CD4-positive, alpha-beta T cell (primary cell): Measurements from ENCODE around the gene MRPL39. TPM values are rescaled to one million over a fixed set of nuclear protein-coding genes. Genes with fewer than 3 reads are reported as not detected.
A peak's percentile ranks its signal among the peaks of the same experiment; 100 is the strongest.

ENCODE experiments used
- ATAC-seq: fragments of 200-7000 bp; cut with Tn5 transposase; one replicate; pipeline ENCODE4 v1.10.0; 2022; ENCODE audit warnings: mild to moderate bottlenecking; ENCODE audit not compliant: poor library complexity
- CTCF ChIA-PET: fragments of 350-600 bp; sonication (Branson Sonifier 250); formaldehyde crosslinking; loops from one replicate; lab custom pipeline; 2021; ENCODE audit warnings: antibody characterized with exemption, inconsistent platforms; lab: Charles Lee
- POLR2A ChIA-PET: fragments of 350-600 bp; sonication (Branson Sonifier 250); formaldehyde crosslinking; loops from one replicate; lab custom pipeline; 2021; ENCODE audit warnings: antibody characterized with exemption, inconsistent platforms; lab: Charles Lee
- DNase-seq, 14 experiments: peaks; one replicate each; pipeline ENCODE4 v3.0.0-alpha.2; 2013 to 2020; ENCODE audit warnings: mixed read lengths in 2 of 14
- H3K27ac ChIP-seq, 2 donors: one replicate each; pipeline versions ENCODE4 v1.5.1 to v1.7.0; 2013; ENCODE audit warnings: low read length in 2 of 2, low read depth in 1 of 2, mild to moderate bottlenecking in 1 of 2
- H3K27me3 ChIP-seq, 2 experiments: 1 replicate in 1 of 2; 2 replicates in 1 of 2; pipeline versions ENCODE4 v1.6.1 to v1.7.0; 2013; ENCODE audit warnings: low read length in 2 of 2, control low read depth in 1 of 2, mild to moderate bottlenecking in 1 of 2, moderate library complexity in 1 of 2; ENCODE audit not compliant: insufficient read depth in 2 of 2, control insufficient read depth in 1 of 2
- H3K36me3 ChIP-seq: one replicate; pipeline ENCODE4 v1.6.1; 2013; ENCODE audit warnings: low read length, control low read depth; ENCODE audit not compliant: insufficient read depth
- H3K4me1 ChIP-seq: one replicate; pipeline ENCODE4 v1.6.1; 2013; ENCODE audit warnings: low read length, control low read depth; ENCODE audit not compliant: insufficient read depth
- H3K4me3 ChIP-seq: one replicate; pipeline ENCODE4 v1.5.1; 2013; ENCODE audit warnings: mild to moderate bottlenecking, low read length, moderate library complexity
- H3K9me3 ChIP-seq, 2 experiments: 1 replicate in 1 of 2; 2 replicates in 1 of 2; pipeline versions ENCODE4 v1.6.1 to v1.7.0; 2013; ENCODE audit warnings: low read length in 2 of 2, mild to moderate bottlenecking in 2 of 2, control low read depth in 1 of 2, moderate library complexity in 1 of 2; ENCODE audit not compliant: control insufficient read depth in 1 of 2, insufficient read depth in 1 of 2
- H3K27ac Mint-ChIP-seq: one replicate; pipeline ENCODE4 v1.8.0; 2020; ENCODE audit warnings: mixed read lengths
- H3K27me3 Mint-ChIP-seq: one replicate; pipeline ENCODE4 v1.8.0; 2021; ENCODE audit warnings: mixed read lengths
- H3K36me3 Mint-ChIP-seq: one replicate; pipeline ENCODE4 v1.8.0; 2021; ENCODE audit warnings: low read depth, mixed read lengths
- H3K4me1 Mint-ChIP-seq: one replicate; pipeline ENCODE4 v1.8.0; 2021; ENCODE audit warnings: low read depth, mixed read lengths
- H3K4me3 Mint-ChIP-seq: one replicate; pipeline ENCODE4 v1.8.0; 2020; ENCODE audit warnings: mild to moderate bottlenecking, mixed read lengths
- H3K9me3 Mint-ChIP-seq: one replicate; pipeline ENCODE4 v1.8.0; 2020; ENCODE audit warnings: mixed read lengths
- CTCF ChIP-seq: fragments of 200-600 bp; IDR thresholded peaks from one replicate; pipeline ENCODE4 v1.8.0; 2022; ENCODE audit warnings: antibody characterized with exemption, mild to moderate bottlenecking
- intact Hi-C, 2 experiments: fragments of 100-400 bp; cut with DNase I in 1 of 2; cut with micrococcal nuclease in 1 of 2; formaldehyde crosslinking; loops; one replicate each; pipeline versions ENCODE4 v1.15.1 to v1.9.0; 2023 to 2025; cut with DNase I, micrococcal nuclease
- total RNA-seq, 174 experiments: library from RNA in 2 of 174; stranded (reverse) in 2 of 174; gene quantifications; one replicate each; pipeline ENCODE4 v1.2.3 and lab custom pipeline; 2021 to 2026

The MRPL39 gene
- total RNA-seq, 2 experiments from 2014 or later, result 10.7 to 15.2 TPM

DNA sequence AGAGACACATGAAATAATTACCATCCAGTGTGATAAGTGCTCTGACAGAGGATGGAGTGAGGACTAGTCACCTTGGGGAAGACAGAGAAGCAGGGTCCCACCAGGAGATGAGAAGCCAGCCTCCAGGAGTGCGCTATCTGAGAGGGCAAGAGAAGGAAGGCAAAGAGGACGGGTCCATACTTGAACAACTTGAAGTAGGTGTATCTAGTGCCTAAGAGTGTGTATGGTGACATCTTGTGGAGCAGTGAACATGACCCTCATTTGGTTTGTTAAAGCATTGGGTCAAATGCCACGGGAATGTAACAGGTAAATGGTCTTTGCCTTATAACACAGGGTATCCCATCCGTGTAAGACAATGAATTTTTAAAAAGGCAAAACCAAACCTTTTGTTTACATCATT, 39.8 kb downstream of the MRPL39 start:
- H3K4me1 ChIP-seq, result peaks cover 42% of the 10 kb centered on the region
- H3K4me1 Mint-ChIP-seq, result peaks cover 85% of the 10 kb centered on the region

GRCh38 chr21:25566645-25567044, 40.6 kb downstream of the MRPL39 start:
- Mint-ChIP-seq H3K27ac (peak overlapping the region; percentile 84), H3K4me3 (no peak overlapping the region), H3K9me3 (no peaks in the 10 kb centered on the region), H3K36me3 (peaks cover 3% of the 10 kb centered on the region), H3K27me3 (no peaks in the 10 kb centered on the region), H3K4me1 (peaks cover 85% of the 10 kb centered on the region)
- no peak for DNase-seq
- intact Hi-C loops, result loop anchor here in 1 of 2 experiments (10.0 kb wide), 1 partner anchor 168 kb away; the partner anchor contains the start of genes ATP5PF and GABPA
- no peak for ATAC-seq
- H3K4me1 ChIP-seq, result peaks cover 45% of the 10 kb centered on the region
- CTCF ChIA-PET, result interaction anchor here (1.3 kb wide), 1 partner anchor 12 kb away, joined by 3 read pairs; no protein-coding TSS in a partner anchor
- no peak overlapping the region for H3K4me3 ChIP-seq
- TF ChIP-seq CTCF, result no peak
- POLR2A ChIA-PET, result interaction anchor here (1.2 kb wide), 1 partner anchor 40 kb away, joined by 3 read pairs; the partner anchor contains the start of gene MRPL39
- H3K27ac ChIP-seq, result peak overlapping the region in 1 of 2 donors; percentile 17
- H3K36me3 ChIP-seq, result no peaks in the 10 kb centered on the region
- no peaks in the 10 kb centered on the region for H3K27me3 ChIP-seq
- H3K9me3 ChIP-seq, result no peaks in the 10 kb centered on the region

More for the DNA sequence above, 39.8 kb downstream of the MRPL39 start:
- intact Hi-C loops, result loop anchor here in 1 of 2 experiments (10.0 kb wide), 1 partner anchor 167 kb away; the partner anchor contains the start of genes ATP5PF and GABPA
- peak overlapping the region in 1 of 2 donors; percentile 58 for H3K27ac ChIP-seq
- CTCF ChIA-PET, result interaction anchor here (1.3 kb wide), 1 partner anchor 11 kb away, joined by 3 read pairs; no protein-coding TSS in a partner anchor
- ATAC-seq, result no peak
- no peaks in the 10 kb centered on the region for H3K27me3 Mint-ChIP-seq
- POLR2A ChIA-PET, result interaction anchor here (0.8 to 1.2 kb wide), 2 partner anchors 38 to 40 kb away, joined by 3 read pairs; partner anchors contain the start of gene MRPL39
- peak in 1 of 14 experiments; percentile 32 for DNase-seq
- no peaks in the 10 kb centered on the region for H3K9me3 Mint-ChIP-seq
- peak overlapping the region; percentile 84 for H3K27ac Mint-ChIP-seq
- H3K36me3 ChIP-seq, result no peaks in the 10 kb centered on the region
- H3K4me3 Mint-ChIP-seq, result peak overlapping the region; percentile 40
- H3K4me3 ChIP-seq, result no peak overlapping the region
- H3K27me3 ChIP-seq, result no peaks in the 10 kb centered on the region
- TF ChIP-seq CTCF, result no peak
- H3K9me3 ChIP-seq, result no peaks in the 10 kb centered on the region
- no peaks in the 10 kb centered on the region for H3K36me3 Mint-ChIP-seq

- ChIA-PET CTCF (interaction anchor here (1.0 to 1.7 kb wide), 2 partner anchors 11 to 42 kb away, joined by 3 to 5 read pairs; partner anchors contain the start of gene MRPL39), POLR2A (interaction anchor here (5.1 kb wide), 1 partner anchor 9 kb away, joined by 31 read pairs; no protein-coding TSS in a partner anchor)
- TF ChIP-seq CTCF, result no peak
- H3K27me3 Mint-ChIP-seq, result no peaks in the 10 kb centered on the region
- H3K4me1 Mint-ChIP-seq, result peaks cover 88% of the 10 kb centered on the region
- no peaks in the 10 kb centered on the region for H3K9me3 Mint-ChIP-seq
- Histone ChIP-seq H3K36me3 (no peaks in the 10 kb centered on the region), H3K27me3 (no peaks in the 10 kb centered on the region), H3K27ac (peak overlapping the region in 1 of 2 donors; percentile 13), H3K9me3 (no peaks in the 10 kb centered on the region), H3K4me3 (no peak overlapping the region), H3K4me1 (peaks cover 53% of the 10 kb centered on the region)
- peak overlapping the region; percentile 97 for H3K4me3 Mint-ChIP-seq
- intact Hi-C loops, result loop anchor here in 1 of 2 experiments (10.0 kb wide), 1 partner anchor 169 kb away; the partner anchor contains the start of genes ATP5PF and GABPA
- H3K36me3 Mint-ChIP-seq, result peaks cover 5% of the 10 kb centered on the region
- DNase-seq (no peak), ATAC-seq (no peak)
- peak overlapping the region; percentile 84 for H3K27ac Mint-ChIP-seq
Observed at GRCh38 chr21:25565272-25566211, 41.7 kb downstream of the MRPL39 start.
